Esophagus squamous epithelium (tissue), 5 donors: ENCODE results near the gene RUNX1. TPM values are rescaled to one million over a fixed set of nuclear protein-coding genes. Genes with fewer than 3 reads are reported as not detected.

Experiments used
- DNase-seq: peaks from one replicate; lab custom pipeline; 2025; lab: John Stamatoyannopoulos, UW
- H3K27ac ChIP-seq, 4 donors: fragments of 200-600 bp; sonication (generic); one replicate each; pipeline ENCODE4 v1.5.1; 2016 to 2019; ENCODE audit warnings: mild to moderate bottlenecking in 1 of 4
- H3K27me3 ChIP-seq, 4 donors: fragments of 200-600 bp; sonication (generic); 1 replicate in 3 of 4; 2 replicates in 1 of 4; pipeline versions ENCODE4 v1.5.1 to v1.6.0; 2017 to 2021; ENCODE audit warnings: antibody characterized with exemption in 1 of 4
- H3K36me3 ChIP-seq, 3 donors: fragments of 200-600 bp; sonication (generic); one replicate each; pipeline ENCODE4 v1.5.1; 2016 to 2019
- H3K4me1 ChIP-seq, 3 donors: fragments of 200-600 bp; sonication (generic); one replicate each; pipeline ENCODE4 v1.5.1; 2017 to 2019
- H3K4me3 ChIP-seq, 4 donors: fragments of 200-600 bp; sonication (generic); 1 replicate in 3 of 4; 2 replicates in 1 of 4; pipeline ENCODE4 v1.5.1; 2016 to 2019; ENCODE audit warnings: mild to moderate bottlenecking in 2 of 4, moderate library complexity in 1 of 4
- H3K9me3 ChIP-seq, 3 donors: fragments of 200-600 bp; sonication (generic); one replicate each; pipeline ENCODE4 v1.5.1; 2016 to 2019
- CTCF ChIP-seq, 6 experiments: fragments of 450-650 bp in 4 of 6; fragments of 200-600 bp in 2 of 6; sonication (generic) in 2 of 6; IDR thresholded peaks; one replicate each; pipeline ENCODE4 v1.5.1; 2016 to 2019; ENCODE audit warnings: antibody characterized with exemption in 6 of 6, mild to moderate bottlenecking in 4 of 6, moderate library complexity in 4 of 6
- POLR2A ChIP-seq, 4 donors: fragments of 450-650 bp; IDR thresholded peaks; one replicate each; pipeline ENCODE4 v1.6.1; 2017; ENCODE audit warnings: antibody characterized with exemption in 4 of 4, mild to moderate bottlenecking in 4 of 4, moderate library complexity in 3 of 4
- WGBS, 2 donors: methylation state at CpG; one replicate each; pipeline ENCODE4 v1.1.5; 2018; 5-methylcytosine and 5-hydroxymethylcytosine counted together
- intact Hi-C: fragments of 100-400 bp; cut with DNase I; formaldehyde crosslinking; loops from one replicate; pipeline ENCODE4 v1.15.0; 2022
- total RNA-seq, 4 donors: library from RNA; depleted of rRNA; stranded (reverse); fragments of >200 nt; gene quantifications; one replicate each; pipeline ENCODE4 v1.1.0, GENCODE V29; 2016
- donor health status: DM: yes; HTN: yes; CAD: no.

The RUNX1 gene
- total RNA-seq, 4 donors from 2014 or later = 8.2 to 25.4 (median 18.3) TPM

- 56 to 59% methylated on average over 3 of the region's 3 CpGs for WGBS, 2 donors
- Histone ChIP-seq H3K4me3 (no peak overlapping the region), H3K4me1 (peaks cover 9 to 18% (median 13%) of the 10 kb centered on the region in 3 donors), H3K27me3 (no peaks in the 10 kb centered on the region), H3K36me3 (peaks cover 0 to 44% (median 0%) of the 10 kb centered on the region in 3 donors), H3K27ac (no peak overlapping the region), H3K9me3 (no peaks in the 10 kb centered on the region)
- DNase-seq = no peak
- TF ChIP-seq CTCF (IDR thresholded peaks at IDR 0.05) (no peak), POLR2A (IDR thresholded peaks at IDR 0.05) (no peak)
- intact Hi-C loops = no loop called here
These were observed 258.3 kb downstream of the RUNX1 start for GRCh38 chr21:34790834-34791233.

DNA sequence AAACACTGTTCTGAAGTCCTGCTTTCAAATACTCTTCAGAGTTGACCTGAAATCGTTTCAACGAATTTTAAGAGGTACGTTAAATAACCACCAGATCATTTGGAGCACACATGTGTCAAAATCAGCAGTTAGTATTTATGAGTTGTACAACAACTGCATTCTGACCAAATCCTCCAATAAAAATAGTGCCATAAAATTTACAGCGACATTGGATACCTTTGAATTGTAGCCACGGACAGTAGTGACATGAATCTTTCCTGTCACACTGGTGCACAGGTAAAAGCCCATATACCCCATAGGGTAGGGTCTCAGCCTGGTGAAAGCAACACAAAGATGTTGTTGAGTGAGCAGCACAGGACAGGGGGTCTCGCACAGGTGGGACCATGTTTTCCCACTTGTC lies 258.8 kb downstream of the RUNX1 start:
- H3K36me3 ChIP-seq = peaks cover 0 to 44% (median 0%) of the 10 kb centered on the region in 3 donors
- H3K4me3 ChIP-seq = no peak overlapping the region
- no peak for DNase-seq
- TF ChIP-seq CTCF (IDR thresholded peaks at IDR 0.05) (no peak), POLR2A (IDR thresholded peaks at IDR 0.05) (no peak)
- intact Hi-C loops = no loop called here
- WGBS, 2 donors = 87 to 90% methylated on average over 6 of the region's 6 CpGs
- no peaks in the 10 kb centered on the region for H3K27me3 ChIP-seq
- no peak overlapping the region for H3K27ac ChIP-seq
- H3K9me3 ChIP-seq = no peaks in the 10 kb centered on the region
- peaks cover 7 to 13% (median 8%) of the 10 kb centered on the region in 3 donors for H3K4me1 ChIP-seq

DNA sequence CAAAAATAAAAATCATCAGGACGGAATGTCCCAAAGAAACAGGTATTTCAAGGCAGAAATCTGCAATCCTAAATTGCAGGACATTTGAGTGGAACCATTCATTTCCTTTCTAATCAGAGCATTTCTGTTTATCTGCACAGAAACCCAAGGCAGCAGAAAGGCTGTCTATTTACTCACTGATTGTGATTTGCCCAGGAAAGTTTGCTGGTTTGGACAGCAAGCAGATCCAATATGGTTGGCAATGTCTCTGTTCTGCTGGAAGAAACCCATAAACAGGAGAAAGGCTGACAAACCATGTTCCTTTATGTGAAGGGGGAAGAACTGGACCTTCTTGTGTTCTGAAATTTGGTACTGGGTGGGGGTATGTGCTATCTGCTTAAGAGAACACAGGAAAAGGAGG lies 260.2 kb downstream of the RUNX1 start:
- DNase-seq = no peak
- H3K36me3 ChIP-seq = peaks cover 0 to 41% (median 0%) of the 10 kb centered on the region in 3 donors
- H3K4me3 ChIP-seq = no peak overlapping the region
- no peak overlapping the region for H3K27ac ChIP-seq
- TF ChIP-seq POLR2A (IDR thresholded peaks at IDR 0.05) = no peak
- H3K4me1 ChIP-seq = no peaks in the 10 kb centered on the region
- intact Hi-C loops = no loop called here
- no peaks in the 10 kb centered on the region for H3K27me3 ChIP-seq
- no peaks in the 10 kb centered on the region for H3K9me3 ChIP-seq
- WGBS, 2 donors = 93 to 94% methylated on average over 1 of the region's 1 CpG

DNA sequence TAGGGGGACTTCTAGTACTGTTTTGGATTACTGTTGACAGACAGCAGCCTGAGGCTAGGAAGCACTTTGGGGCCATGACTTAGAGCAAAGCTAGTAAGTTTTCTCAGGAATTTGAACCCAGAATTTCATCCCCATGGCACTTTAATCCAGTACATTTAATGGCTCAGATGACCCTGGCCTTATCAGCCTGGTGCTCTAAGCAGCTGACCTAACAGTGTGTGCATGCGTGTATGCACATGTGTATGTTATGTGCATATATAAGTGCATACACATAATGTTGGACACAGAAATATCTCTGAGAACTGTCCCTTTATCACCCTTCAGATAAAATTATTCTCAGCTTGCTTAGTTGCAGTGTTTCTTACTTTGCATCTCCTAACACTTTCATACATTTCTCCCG lies 265.3 kb downstream of the RUNX1 start:
- TF ChIP-seq CTCF (IDR thresholded peaks at IDR 0.05) (no peak), POLR2A (IDR thresholded peaks at IDR 0.05) (no peak)
- Histone ChIP-seq H3K36me3 (no peaks in the 10 kb centered on the region), H3K4me3 (no peak overlapping the region), H3K27ac (no peak overlapping the region), H3K9me3 (no peaks in the 10 kb centered on the region), H3K27me3 (no peaks in the 10 kb centered on the region), H3K4me1 (no peaks in the 10 kb centered on the region)
- DNase-seq = no peak
- intact Hi-C loops = no loop called here
- WGBS, 2 donors = 89 to 95% methylated on average over 2 of the region's 2 CpGs

DNA sequence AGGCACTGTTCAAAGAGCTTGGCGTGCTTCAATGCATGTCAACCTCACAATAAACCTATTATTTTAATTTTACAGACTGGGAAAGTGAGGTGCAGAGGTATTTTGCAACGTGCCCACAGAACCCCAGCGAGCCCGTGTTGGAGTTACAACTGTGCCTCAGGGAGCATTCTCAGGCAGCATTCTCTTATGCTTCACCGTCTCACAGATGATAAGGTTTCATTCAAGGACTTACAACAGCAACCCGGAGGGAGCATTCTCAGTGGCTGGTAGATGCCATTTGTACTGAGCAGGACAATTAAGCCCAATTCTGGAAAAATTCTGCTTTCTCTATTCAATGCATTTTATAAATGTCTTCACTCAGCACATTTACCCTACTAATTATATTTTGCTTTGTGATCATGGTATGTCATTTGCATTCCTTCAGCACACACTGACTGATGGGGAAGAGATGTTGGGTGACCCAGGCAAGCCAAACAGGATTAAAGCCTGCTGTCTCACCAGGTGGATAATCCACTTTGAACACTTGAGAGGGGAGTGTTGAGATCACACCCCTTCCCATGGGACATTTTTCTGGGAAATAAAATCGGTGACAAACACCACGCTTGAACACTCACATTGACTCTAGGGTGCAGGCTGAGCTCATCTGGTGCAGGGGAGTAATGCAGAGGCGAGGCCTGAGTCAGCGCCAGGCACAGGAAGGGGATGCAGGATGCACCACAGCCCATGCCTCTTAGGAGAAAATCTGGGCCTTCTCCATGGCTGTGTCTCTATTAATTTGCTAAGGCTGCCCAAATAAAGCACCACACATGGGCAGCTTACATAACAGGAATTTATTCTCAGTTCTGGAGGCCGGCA lies 266.4 kb downstream of the RUNX1 start:
- Histone ChIP-seq H3K4me1 (no peaks in the 10 kb centered on the region), H3K9me3 (no peaks in the 10 kb centered on the region), H3K27ac (no peak overlapping the region), H3K36me3 (no peaks in the 10 kb centered on the region), H3K27me3 (no peaks in the 10 kb centered on the region), H3K4me3 (no peak overlapping the region)
- no peak for DNase-seq
- 82 to 91% methylated on average over 11 of the region's 11 CpGs for WGBS, 2 donors
- TF ChIP-seq CTCF (IDR thresholded peaks at IDR 0.05) (no peak), POLR2A (IDR thresholded peaks at IDR 0.05) (no peak)
- intact Hi-C loops = no loop called here
